Chondrocyte (in vitro differentiated cells): Measurements from ENCODE around the gene BFSP2. TPM values are rescaled to one million over a fixed set of nuclear protein-coding genes. Genes with fewer than 3 reads are reported as not detected.

Experiments used
- DNase-seq: peaks from one replicate; pipeline ENCODE4 v3.0.0; 2021; ENCODE audit warnings: mixed read lengths, low spot score
- H3K27ac Mint-ChIP-seq: one replicate; pipeline ENCODE4 v1.8.0; 2021; ENCODE audit warnings: mild to moderate bottlenecking, moderate library complexity, mixed read lengths; ENCODE audit not compliant: unreplicated experiment
- H3K27me3 Mint-ChIP-seq: 2 replicates; pipeline ENCODE4 v1.8.0; 2021; ENCODE audit warnings: low read depth, mixed read lengths
- H3K36me3 Mint-ChIP-seq: 2 replicates; pipeline ENCODE4 v1.8.0; 2021; ENCODE audit warnings: low read depth, mixed read lengths
- H3K4me1 Mint-ChIP-seq: 2 replicates; pipeline ENCODE4 v1.8.0; 2021; ENCODE audit warnings: low read depth, mild to moderate bottlenecking, mixed read lengths
- H3K4me3 Mint-ChIP-seq: one replicate; pipeline ENCODE4 v1.8.0; 2021; ENCODE audit warnings: mild to moderate bottlenecking, moderate library complexity, mixed read lengths; ENCODE audit not compliant: unreplicated experiment
- H3K9me3 Mint-ChIP-seq: 2 replicates; pipeline ENCODE4 v1.8.0; 2021; ENCODE audit warnings: low read depth, mixed read lengths
- CTCF ChIP-seq: fragments of 200-600 bp; sonication (generic); IDR thresholded peaks from 2 replicates; pipeline ENCODE4 v1.5.0; 2021; ENCODE audit warnings: antibody characterized with exemption, mild to moderate bottlenecking, moderate library complexity
- total RNA-seq: library from RNA; stranded (reverse); gene quantifications from 3 replicates; pipeline ENCODE4 v1.2.1, GENCODE V29; 2021

The BFSP2 gene
- total RNA-seq, 1 donor from 2014 or later, result not detected

GRCh38 chr3:133375403-133375745 is 24.5 kb upstream of the BFSP2 start:
- no peak for TF ChIP-seq CTCF
- Mint-ChIP-seq H3K4me3 (no peak overlapping the region), H3K27ac (no peak overlapping the region), H3K36me3 (no peaks in the 10 kb centered on the region), H3K4me1 (peaks cover 4% of the 10 kb centered on the region), H3K9me3 (no peaks in the 10 kb centered on the region), H3K27me3 (no peaks in the 10 kb centered on the region)
- DNase-seq, result no peak

GRCh38 chr3:133376810-133377209 is 23.0 kb upstream of the BFSP2 start:
- H3K27me3 Mint-ChIP-seq, result peaks cover 3% of the 10 kb centered on the region
- H3K27ac Mint-ChIP-seq, result no peak overlapping the region
- H3K4me3 Mint-ChIP-seq, result no peak overlapping the region
- peaks cover 4% of the 10 kb centered on the region for H3K4me1 Mint-ChIP-seq
- H3K9me3 Mint-ChIP-seq, result no peaks in the 10 kb centered on the region
- no peaks in the 10 kb centered on the region for H3K36me3 Mint-ChIP-seq
- no peak for TF ChIP-seq CTCF
- no peak for DNase-seq

- peak; percentile 78 for TF ChIP-seq CTCF
- H3K9me3 Mint-ChIP-seq, result no peaks in the 10 kb centered on the region
- no peak for DNase-seq
- H3K36me3 Mint-ChIP-seq, result no peaks in the 10 kb centered on the region
- peaks cover 3% of the 10 kb centered on the region for H3K27me3 Mint-ChIP-seq
- peaks cover 4% of the 10 kb centered on the region for H3K4me1 Mint-ChIP-seq
- H3K4me3 Mint-ChIP-seq, result no peak overlapping the region
- H3K27ac Mint-ChIP-seq, result no peak overlapping the region
Observed at GRCh38 chr3:133377396-133377795, 22.5 kb upstream of the BFSP2 start.

- Mint-ChIP-seq H3K27ac (no peak overlapping the region), H3K36me3 (no peaks in the 10 kb centered on the region)
Observed at GRCh38 chr3:133379926-133380325, 19.9 kb upstream of the BFSP2 start.

GRCh38 chr3:133380481-133381225 is 19.2 kb upstream of the BFSP2 start:
- H3K9me3 Mint-ChIP-seq, result no peaks in the 10 kb centered on the region

More at GRCh38 chr3:133379926-133380325, 19.9 kb upstream of the BFSP2 start:
- Mint-ChIP-seq H3K4me1 (peaks cover 8% of the 10 kb centered on the region), H3K9me3 (no peaks in the 10 kb centered on the region), H3K27me3 (peaks cover 3% of the 10 kb centered on the region), H3K4me3 (no peak overlapping the region)
- DNase-seq, result no peak
- TF ChIP-seq CTCF, result no peak

More at GRCh38 chr3:133380481-133381225, 19.2 kb upstream of the BFSP2 start:
- Mint-ChIP-seq H3K27me3 (peaks cover 3% of the 10 kb centered on the region), H3K36me3 (no peaks in the 10 kb centered on the region), H3K4me1 (peaks cover 8% of the 10 kb centered on the region), H3K27ac (no peak overlapping the region), H3K4me3 (no peak overlapping the region)
- no peak for DNase-seq
- TF ChIP-seq CTCF, result no peak
